ENCODE data around the gene CCDC146.
"Not testable (repeated sequence)": the region's sequence is repeated elsewhere in the genome, so short reads cannot be mapped to it uniquely, and the experiment has no call there.

Gene CCDC146

DNA sequence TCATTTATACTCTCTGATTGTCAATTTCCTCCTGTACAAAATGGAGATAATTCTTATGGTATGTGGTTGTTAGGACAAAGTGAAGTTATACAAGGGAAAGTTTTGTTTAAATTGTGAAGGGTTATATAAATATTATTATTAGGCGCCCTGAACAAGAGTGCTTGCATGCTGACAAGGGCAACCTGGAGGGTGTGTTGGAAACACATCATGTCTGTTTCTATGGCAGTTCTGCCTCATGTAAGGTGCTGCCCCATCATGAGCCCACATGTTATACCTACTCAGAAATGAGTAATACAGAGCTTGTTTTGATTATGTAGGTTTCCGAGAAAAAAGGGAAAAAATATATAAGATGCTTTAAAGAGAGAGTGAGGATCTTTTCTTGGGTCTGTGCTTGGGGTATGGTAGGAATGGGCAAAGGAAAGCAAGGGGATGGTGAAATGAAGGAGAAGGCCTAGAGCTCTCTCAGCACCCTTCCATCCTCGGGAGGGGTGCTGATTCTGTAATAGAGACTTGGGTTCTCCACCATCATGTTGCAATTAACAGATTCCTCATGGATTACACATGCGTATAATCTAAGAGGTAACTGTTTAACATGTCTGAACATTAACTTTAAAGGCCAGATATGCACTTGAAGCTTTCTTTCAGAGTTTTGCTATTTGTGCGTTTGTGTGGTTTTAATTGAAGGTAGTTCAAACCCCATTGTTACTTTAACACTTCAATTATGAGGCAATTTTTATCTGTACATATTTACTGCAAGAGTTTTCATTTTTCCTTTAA lies 33.4 kb downstream of the CCDC146 start:
- not testable (repeated sequence) for H2BK5ac ChIP-seq (ENCODE audit: low read length); H3K79me1 ChIP-seq (ENCODE audit: low read length); H2BK15ac ChIP-seq (replicated peaks; ENCODE audit: low read depth); H3K4me1 ChIP-seq (ENCODE audit: control insufficient read depth, low read depth, low read length); H4K5ac ChIP-seq (ENCODE audit: low read length); H3K27me3 ChIP-seq (ENCODE audit: insufficient read depth, low read length, poor library complexity); H2BK120ac ChIP-seq (ENCODE audit: low read depth, low read length); H3K27ac ChIP-seq (ENCODE audit: low read depth, low read length); H2AK5ac ChIP-seq (ENCODE audit: low read length); H3K79me2 ChIP-seq (ENCODE audit: control insufficient read depth, insufficient read depth, low read length); H3K18ac ChIP-seq (ENCODE audit: low read length); H3K4me3 ChIP-seq (ENCODE audit: low read length); H3K4me2 ChIP-seq (ENCODE audit: low read length); DNase-seq; H4K8ac ChIP-seq (ENCODE audit: low read depth, low read length); H3K56ac ChIP-seq (ENCODE audit: low read length); H3K36me3 ChIP-seq (ENCODE audit: control insufficient read depth, insufficient read depth, low read length); H3K23ac ChIP-seq (ENCODE audit: low read length); H3K4ac ChIP-seq (ENCODE audit: low read depth, low read length); H3K9ac ChIP-seq (ENCODE audit: low read length)
- WGBS (ENCODE audit: extremely low coverage, insufficient coverage, low lambda C conversion rate) = no CpG with 5 or more reads among the region's 5 CpGs

DNA sequence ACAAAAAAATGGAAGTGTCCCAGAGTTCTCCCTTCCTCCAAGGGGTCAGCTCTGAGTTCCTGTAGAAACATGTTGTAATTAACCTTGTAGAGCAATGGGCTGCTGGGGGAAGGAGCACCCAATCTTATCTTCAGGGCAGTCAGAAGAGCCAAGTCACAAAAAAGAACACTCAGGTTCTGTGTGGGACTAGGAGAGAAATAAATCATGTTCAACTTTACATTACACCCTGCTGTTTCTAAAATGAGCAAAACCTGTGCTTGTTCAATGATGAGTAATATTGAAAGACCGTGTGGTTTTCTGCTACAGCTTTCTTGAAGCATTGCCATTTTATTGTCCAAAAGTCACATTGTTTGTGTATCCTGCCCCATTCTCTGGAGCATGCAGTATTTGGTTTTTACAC lies 34.6 kb downstream of the CCDC146 start:
- H2BK15ac ChIP-seq (replicated peaks; ENCODE audit: low read depth); H3K4me1 ChIP-seq (ENCODE audit: control insufficient read depth, low read depth, low read length); H3K56ac ChIP-seq (ENCODE audit: low read length); H3K4me2 ChIP-seq (ENCODE audit: low read length); H4K5ac ChIP-seq (ENCODE audit: low read length); DNase-seq; H3K79me1 ChIP-seq (ENCODE audit: low read length); H3K18ac ChIP-seq (ENCODE audit: low read length); H3K27me3 ChIP-seq (ENCODE audit: insufficient read depth, low read length, poor library complexity); H2AK5ac ChIP-seq (ENCODE audit: low read length); H3K4me3 ChIP-seq (ENCODE audit: low read length); H3K23ac ChIP-seq (ENCODE audit: low read length); H3K36me3 ChIP-seq (ENCODE audit: control insufficient read depth, insufficient read depth, low read length); H4K8ac ChIP-seq (ENCODE audit: low read depth, low read length); H3K79me2 ChIP-seq (ENCODE audit: control insufficient read depth, insufficient read depth, low read length); H3K27ac ChIP-seq (ENCODE audit: low read depth, low read length); H3K9ac ChIP-seq (ENCODE audit: low read length); H3K4ac ChIP-seq (ENCODE audit: low read depth, low read length); H2BK5ac ChIP-seq (ENCODE audit: low read length); H2BK120ac ChIP-seq (ENCODE audit: low read depth, low read length): not testable (repeated sequence)
- no CpG with 5 or more reads among the region's 1 CpG for WGBS (ENCODE audit: extremely low coverage, insufficient coverage, low lambda C conversion rate)

DNA sequence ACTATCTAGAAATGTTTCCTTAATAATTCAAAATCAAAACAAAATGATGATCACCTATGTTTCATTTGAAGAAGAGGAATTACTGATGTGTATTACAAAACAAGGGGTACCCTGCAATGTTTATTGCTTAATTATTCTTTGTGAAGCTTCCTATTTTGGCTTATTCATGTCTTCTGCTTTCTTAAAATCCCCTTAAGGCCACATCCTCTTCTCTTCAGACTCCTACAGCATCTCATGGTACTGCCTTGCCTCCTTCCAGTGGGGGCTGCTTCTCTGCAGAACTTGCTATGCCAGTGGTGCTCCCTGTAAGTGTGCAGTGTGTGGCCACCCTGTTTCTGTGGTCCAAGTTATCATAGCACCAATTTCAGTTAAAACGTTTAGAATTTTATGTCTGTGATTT lies 35.0 kb downstream of the CCDC146 start:
- Histone ChIP-seq H3K56ac (ENCODE audit: low read length) (no peak overlapping the region), H2BK5ac (ENCODE audit: low read length) (no peak overlapping the region), H4K8ac (ENCODE audit: low read depth, low read length) (no peak overlapping the region), H3K27me3 (ENCODE audit: insufficient read depth, low read length, poor library complexity) (no peaks in the 10 kb centered on the region), H2BK120ac (ENCODE audit: low read depth, low read length) (no peak overlapping the region), H2AK5ac (ENCODE audit: low read length) (no peak overlapping the region), H3K79me1 (ENCODE audit: low read length) (no peaks in the 10 kb centered on the region), H4K5ac (ENCODE audit: low read length) (no peak overlapping the region), H3K4me3 (ENCODE audit: low read length) (no peak overlapping the region), H3K4me1 (ENCODE audit: control insufficient read depth, low read depth, low read length) (no peaks in the 10 kb centered on the region), H3K36me3 (ENCODE audit: control insufficient read depth, insufficient read depth, low read length) (no peaks in the 10 kb centered on the region), H3K23ac (ENCODE audit: low read length) (no peak overlapping the region), H3K4ac (ENCODE audit: low read depth, low read length) (no peak overlapping the region), H3K9ac (ENCODE audit: low read length) (no peak overlapping the region), H3K18ac (ENCODE audit: low read length) (no peak overlapping the region), H3K79me2 (ENCODE audit: control insufficient read depth, insufficient read depth, low read length) (no peaks in the 10 kb centered on the region), H2BK15ac (replicated peaks; ENCODE audit: low read depth) (no peak overlapping the region), H3K27ac (ENCODE audit: low read depth, low read length) (no peak overlapping the region), H3K4me2 (ENCODE audit: low read length) (no peak overlapping the region)
- no peak for DNase-seq
- no CpG with 5 or more reads among the region's 1 CpG for WGBS (ENCODE audit: extremely low coverage, insufficient coverage, low lambda C conversion rate)

DNA sequence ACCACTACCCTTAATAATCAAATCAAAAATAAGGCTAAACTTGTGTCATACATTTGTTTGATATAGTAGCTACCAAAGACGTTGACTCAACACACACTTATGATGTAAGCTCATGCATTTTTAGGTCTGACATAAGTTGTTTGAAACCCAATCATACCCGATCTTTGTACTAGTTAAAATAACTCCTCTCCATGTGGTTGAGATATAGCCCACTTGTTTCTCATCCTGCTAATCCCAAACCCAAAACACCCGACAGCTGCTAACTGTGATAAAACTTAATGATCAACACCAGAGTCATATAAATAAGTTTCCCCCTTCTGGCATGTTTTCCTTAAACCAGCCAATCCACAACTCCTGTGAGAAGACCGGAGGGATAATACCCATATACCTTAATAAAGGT lies 48.7 kb downstream of the CCDC146 start:
- not testable (repeated sequence) for H4K5ac ChIP-seq (ENCODE audit: low read length); H3K4me2 ChIP-seq (ENCODE audit: low read length); H2BK120ac ChIP-seq (ENCODE audit: low read depth, low read length); H2BK15ac ChIP-seq (replicated peaks; ENCODE audit: low read depth); H4K8ac ChIP-seq (ENCODE audit: low read depth, low read length); H3K79me1 ChIP-seq (ENCODE audit: low read length); H3K27me3 ChIP-seq (ENCODE audit: insufficient read depth, low read length, poor library complexity); H2AK5ac ChIP-seq (ENCODE audit: low read length); H3K4ac ChIP-seq (ENCODE audit: low read depth, low read length); H3K79me2 ChIP-seq (ENCODE audit: control insufficient read depth, insufficient read depth, low read length); H3K56ac ChIP-seq (ENCODE audit: low read length); H3K4me3 ChIP-seq (ENCODE audit: low read length); H2BK5ac ChIP-seq (ENCODE audit: low read length); H3K18ac ChIP-seq (ENCODE audit: low read length); H3K9ac ChIP-seq (ENCODE audit: low read length); H3K27ac ChIP-seq (ENCODE audit: low read depth, low read length); H3K23ac ChIP-seq (ENCODE audit: low read length); H3K4me1 ChIP-seq (ENCODE audit: control insufficient read depth, low read depth, low read length); DNase-seq; H3K36me3 ChIP-seq (ENCODE audit: control insufficient read depth, insufficient read depth, low read length)
- no CpG with 5 or more reads among the region's 4 CpGs for WGBS (ENCODE audit: extremely low coverage, insufficient coverage, low lambda C conversion rate)

DNA sequence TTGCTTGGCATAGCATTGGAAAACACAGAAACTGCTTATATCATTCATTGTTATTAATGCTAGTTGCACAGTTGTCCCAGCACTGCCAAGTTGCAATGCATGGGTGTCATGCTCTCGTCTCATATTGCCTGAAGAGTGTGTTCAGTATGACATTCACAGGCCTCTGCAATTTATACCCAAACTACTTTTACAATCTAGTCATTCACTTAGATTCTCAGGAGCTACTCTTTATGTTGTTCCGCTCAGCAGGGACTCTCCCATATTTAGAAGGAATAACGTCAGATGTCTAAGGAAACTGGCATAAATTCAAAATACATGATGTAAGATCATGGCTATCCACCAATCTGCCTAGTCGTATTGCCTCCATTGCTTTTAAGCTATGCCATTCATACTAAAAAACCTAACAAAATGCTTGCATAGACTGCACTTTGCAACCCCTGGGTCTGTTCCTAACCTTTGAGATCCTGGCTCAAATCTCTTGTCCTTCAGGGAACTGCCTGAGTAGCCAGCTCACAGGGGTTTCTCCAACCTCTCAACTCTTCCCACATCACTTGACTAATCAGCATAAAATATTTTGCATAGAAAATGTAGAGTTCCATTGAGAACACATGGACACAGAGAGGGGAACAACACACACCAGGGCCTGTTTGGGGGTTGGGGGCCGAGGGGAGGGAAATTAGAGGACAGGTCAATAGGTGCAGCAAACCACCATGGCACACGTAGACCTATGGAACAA lies 50.2 kb downstream of the CCDC146 start:
- not testable (repeated sequence) for H3K36me3 ChIP-seq (ENCODE audit: control insufficient read depth, insufficient read depth, low read length); H4K8ac ChIP-seq (ENCODE audit: low read depth, low read length); H2AK5ac ChIP-seq (ENCODE audit: low read length); H4K5ac ChIP-seq (ENCODE audit: low read length); H3K4ac ChIP-seq (ENCODE audit: low read depth, low read length); H3K56ac ChIP-seq (ENCODE audit: low read length); H3K18ac ChIP-seq (ENCODE audit: low read length); H2BK5ac ChIP-seq (ENCODE audit: low read length); H3K4me2 ChIP-seq (ENCODE audit: low read length); H2BK120ac ChIP-seq (ENCODE audit: low read depth, low read length); H3K27ac ChIP-seq (ENCODE audit: low read depth, low read length); H3K9ac ChIP-seq (ENCODE audit: low read length); DNase-seq; H2BK15ac ChIP-seq (replicated peaks; ENCODE audit: low read depth); H3K23ac ChIP-seq (ENCODE audit: low read length); H3K4me1 ChIP-seq (ENCODE audit: control insufficient read depth, low read depth, low read length); H3K79me2 ChIP-seq (ENCODE audit: control insufficient read depth, insufficient read depth, low read length); H3K27me3 ChIP-seq (ENCODE audit: insufficient read depth, low read length, poor library complexity); H3K79me1 ChIP-seq (ENCODE audit: low read length); H3K4me3 ChIP-seq (ENCODE audit: low read length)
- no CpG with 5 or more reads among the region's 6 CpGs for WGBS (ENCODE audit: extremely low coverage, insufficient coverage, low lambda C conversion rate)
